HG02798 (cell line): Measurements from ENCODE around the gene CDK17.
"Not testable (repeated sequence)": the region's sequence is repeated elsewhere in the genome, so short reads cannot be mapped to it uniquely, and the experiment has no call there.

Source experiments
- ATAC-seq: cut with Tn5 transposase; IDR thresholded peaks from one replicate; pipeline ENCODE4 v1.9.1; 2021; ENCODE audit warnings: mild to moderate bottlenecking; ENCODE audit not compliant: unreplicated experiment, poor library complexity

CDK17 gene

GRCh38 chr12:96399919-96400630 lies at the start of gene CDK17:
TSS of gene CDK17 (minus strand) at chr12:96400439. CDS start at chr12:96334836, 65,603 bp downstream.
- peak; percentile 58 for ATAC-seq

GRCh38 chr12:96448300-96448699 lies 48.1 kb upstream of the CDK17 start:
- no peak for ATAC-seq

GRCh38 chr12:96447256-96447655 lies 47.0 kb upstream of the CDK17 start:
- ATAC-seq, result no peak

- peak; percentile 77 for ATAC-seq
Measured at GRCh38 chr12:96445691-96446583, 45.7 kb upstream of the CDK17 start.

GRCh38 chr12:96444399-96444798 lies 44.2 kb upstream of the CDK17 start:
- ATAC-seq, result no peak

- ATAC-seq, result no peak
Measured at GRCh38 chr12:96442906-96443305, 42.7 kb upstream of the CDK17 start.

GRCh38 chr12:96441816-96442215 lies 41.6 kb upstream of the CDK17 start:
- no peak for ATAC-seq

- ATAC-seq, result no peak
Measured at GRCh38 chr12:96438330-96438729, 38.1 kb upstream of the CDK17 start.

- no peak for ATAC-seq
Measured at GRCh38 chr12:96437171-96437445, 36.9 kb upstream of the CDK17 start.

- no peak for ATAC-seq
Measured at GRCh38 chr12:96436366-96437170, 36.3 kb upstream of the CDK17 start.

GRCh38 chr12:96434107-96434506 lies 33.9 kb upstream of the CDK17 start:
- ATAC-seq, result peak; percentile 62

- ATAC-seq, result not testable (repeated sequence)
Measured at GRCh38 chr12:96432496-96433321, 32.5 kb upstream of the CDK17 start.

- no peak for ATAC-seq
Measured at GRCh38 chr12:96431067-96431466, 30.8 kb upstream of the CDK17 start.

- no peak for ATAC-seq
Measured at GRCh38 chr12:96427269-96427729, 27.1 kb upstream of the CDK17 start.

- no peak for ATAC-seq
Measured at GRCh38 chr12:96425951-96426350, 25.7 kb upstream of the CDK17 start.

GRCh38 chr12:96425321-96425720 lies 25.1 kb upstream of the CDK17 start:
- ATAC-seq, result peak; percentile 71

- no peak for ATAC-seq
Measured at GRCh38 chr12:96424601-96425000, 24.4 kb upstream of the CDK17 start.

- no peak for ATAC-seq
Measured at GRCh38 chr12:96422192-96422591, 22.0 kb upstream of the CDK17 start.

GRCh38 chr12:96421014-96421413 lies 20.8 kb upstream of the CDK17 start:
- ATAC-seq, result no peak

- ATAC-seq, result no peak
Measured at GRCh38 chr12:96420277-96420835, 20.1 kb upstream of the CDK17 start.
